Endothelial cell of umbilical vein (primary cell): ENCODE data around the gene CA6. TPM values are rescaled to one million over a fixed set of nuclear protein-coding genes. Genes with fewer than 3 reads are reported as not detected.
"Not testable (repeated sequence)": the region's sequence is repeated elsewhere in the genome, so short reads cannot be mapped to it uniquely, and the experiment has no call there.

Experiments
- BruUV-seq: library from RNA; stranded (reverse); fragments of 400-500 nt; replicated peaks from 2 replicates; lab custom pipeline; 2021; lab: Mats Ljungman, UMichigan
- CTCF ChIA-PET: fragments of 300-600, 350-600 bp; sonication (Branson Sonifier 250); formaldehyde crosslinking; loops from one replicate; lab custom pipeline; 2021; ENCODE audit warnings: antibody characterized with exemption, inconsistent platforms; lab: Charles Lee
- POLR2A ChIA-PET: fragments of 300-600, 350-600 bp; sonication (Branson Sonifier 250); formaldehyde crosslinking; loops from one replicate; lab custom pipeline; 2021; ENCODE audit warnings: antibody characterized with exemption, inconsistent platforms; lab: Charles Lee
- DNase-seq: peaks from one replicate; pipeline ENCODE4 v3.0.0-alpha.2; 2011; ENCODE audit warnings: low read depth, low spot score
- FAIRE-seq: peaks from 2 replicates; lab custom pipeline; 2011; peaks lifted over from hg19 to GRCh38; lab: Jason Lieb, UNC
- H2AFZ ChIP-seq: 2 replicates; pipeline ENCODE4 v1.6.0; 2012; ENCODE audit warnings: low read depth, low read length, control low read depth, inconsistent platforms
- H3K27ac ChIP-seq: 2 replicates; pipeline ENCODE4 v1.5.1; 2011; ENCODE audit warnings: low read depth, mild to moderate bottlenecking, control low read depth, low read length, moderate library complexity; ENCODE audit not compliant: insufficient read depth
- H3K27me3 ChIP-seq, 2 experiments: 2 replicates each; pipeline versions ENCODE4 v1.6.0 to v1.6.1; 2011; ENCODE audit warnings: low read length in 2 of 2, mixed read lengths in 1 of 2; ENCODE audit not compliant: control insufficient read depth in 2 of 2, insufficient read depth in 2 of 2
- H3K36me3 ChIP-seq, 2 experiments: 2 replicates in 1 of 2; 3 replicates in 1 of 2; pipeline ENCODE4 v1.5.1; 2011; ENCODE audit warnings: low read length in 2 of 2, mild to moderate bottlenecking in 1 of 2, moderate library complexity in 1 of 2; ENCODE audit not compliant: control insufficient read depth in 2 of 2, insufficient read depth in 2 of 2; ENCODE audit errors: extremely low read depth in 1 of 2
- H3K4me1 ChIP-seq: 3 replicates; pipeline ENCODE4 v1.5.1; 2011; ENCODE audit warnings: mild to moderate bottlenecking, low read length; ENCODE audit not compliant: control insufficient read depth, insufficient read depth; ENCODE audit errors: extremely low read depth
- H3K4me2 ChIP-seq: 2 replicates; pipeline ENCODE4 v1.6.1; 2011; ENCODE audit warnings: low read length, control low read depth, mixed read lengths; ENCODE audit not compliant: insufficient read depth
- H3K4me3 ChIP-seq, 3 experiments: fragments of 200-600 bp in 1 of 3; sonication (generic), shearing (Covaris generic) in 1 of 3; replicated peaks in 1 of 3; 2 replicates each; pipeline ENCODE4 v1.5.1; 2011 to 2016; ENCODE audit warnings: control low read depth in 3 of 3, low read length in 3 of 3, mild to moderate bottlenecking in 2 of 3, inconsistent platforms in 1 of 3, low read depth in 1 of 3, moderate library complexity in 1 of 3; ENCODE audit not compliant: insufficient read depth in 1 of 3
- H3K79me2 ChIP-seq: 2 replicates; pipeline ENCODE4 v1.6.0; 2012; ENCODE audit warnings: low read length, inconsistent platforms; ENCODE audit not compliant: control insufficient read depth, insufficient read depth
- H3K9ac ChIP-seq: replicated peaks from 2 replicates; pipeline ENCODE3; 2011; ENCODE audit warnings: low read length, control low read depth; ENCODE audit not compliant: insufficient read depth; ENCODE audit errors: extremely low read depth
- H3K9me1 ChIP-seq: replicated peaks from 3 replicates; pipeline ENCODE4 v1.6.0; 2011; ENCODE audit warnings: mild to moderate bottlenecking, low read length; ENCODE audit not compliant: control insufficient read depth, insufficient read depth; ENCODE audit errors: extremely low read depth
- H3K9me3 ChIP-seq: replicated peaks from 2 replicates; pipeline ENCODE4 v1.5.1; 2012; ENCODE audit warnings: low read length, inconsistent platforms; ENCODE audit not compliant: control insufficient read depth, insufficient read depth
- H4K20me1 ChIP-seq: replicated peaks from 2 replicates; pipeline ENCODE3; 2011; ENCODE audit warnings: mild to moderate bottlenecking, low read length; ENCODE audit not compliant: control insufficient read depth, insufficient read depth; ENCODE audit errors: extremely low read depth
- dilution Hi-C: fragments of 300-500 bp; cut with MboI; formaldehyde crosslinking; loops from one replicate; pipeline ENCODE4 v1.15.0; 2019; ENCODE audit warnings: low sequenced_read_pairs; ENCODE audit not compliant: extremely low pct_ligation_motif_present
- intact Hi-C: fragments of 100-400 bp; cut with micrococcal nuclease; formaldehyde crosslinking; loops from one replicate; pipeline ENCODE4 v1.10.0; 2022
- polyA plus RNA-seq, 4 experiments: library from polyadenylated mRNA; depleted of rRNA in 3 of 4; stranded (reverse) in 3 of 4; unstranded in 1 of 4; fragments of >200 nt; gene quantifications; 2 replicates each; pipeline versions ENCODE4 v1.2.1 to v1.2.3, GENCODE V29; 2011 to 2012; ENCODE audit warnings: missing spikeins in 1 of 4
- total RNA-seq: library from RNA; stranded (reverse); gene quantifications from 2 replicates; pipeline ENCODE4 v1.2.3, GENCODE V29; 2021

Gene CA6
- total and polyA plus RNA-seq, 2 donors (not counting 3 experiments of a cell fraction or from before 2014, with no cell fraction given), result not detected

- BruUV-seq, DNase-seq, dilution Hi-C loops, H3K4me2 ChIP-seq, FAIRE-seq, POLR2A ChIA-PET, H3K9me1 ChIP-seq, H3K4me3 ChIP-seq, H3K9me3 ChIP-seq, H3K27me3 ChIP-seq, H4K20me1 ChIP-seq, H3K79me2 ChIP-seq, H3K36me3 ChIP-seq, H3K27ac ChIP-seq, intact Hi-C loops, H3K9ac ChIP-seq, H3K4me1 ChIP-seq, H2AFZ ChIP-seq: not testable (repeated sequence)
- CTCF ChIA-PET, result interaction anchor here (2.1 kb wide), 1 partner anchor 17 kb away, joined by 5 read pairs; no protein-coding TSS in a partner anchor
Observed at GRCh38 chr1:8897505-8897904, 48.2 kb upstream of the CA6 start.

DNA sequence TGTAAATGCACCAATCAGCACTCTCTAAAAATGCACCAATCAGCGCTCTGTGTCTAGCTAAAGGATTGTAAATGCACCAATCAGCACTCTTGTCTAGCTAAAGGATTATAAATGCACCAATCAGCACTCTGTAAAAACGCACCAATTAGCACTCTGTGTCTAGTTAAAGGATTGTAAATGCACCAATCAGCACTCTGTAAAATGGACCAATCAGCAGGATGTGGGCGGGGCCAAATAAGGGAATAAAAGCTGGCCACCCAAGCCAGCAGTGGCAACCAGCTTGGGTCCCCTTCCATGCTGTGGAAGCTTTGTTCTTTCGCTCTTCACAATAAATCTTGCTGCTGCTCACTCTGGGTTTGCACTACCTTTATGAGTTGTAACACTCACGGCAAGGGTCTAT lies 47.2 kb upstream of the CA6 start:
- H3K9ac ChIP-seq, dilution Hi-C loops, BruUV-seq, H3K9me3 ChIP-seq, H2AFZ ChIP-seq, intact Hi-C loops, H3K79me2 ChIP-seq, H4K20me1 ChIP-seq, H3K4me3 ChIP-seq, H3K27ac ChIP-seq, DNase-seq, FAIRE-seq, H3K27me3 ChIP-seq, H3K4me1 ChIP-seq, POLR2A ChIA-PET, H3K36me3 ChIP-seq, H3K9me1 ChIP-seq, H3K4me2 ChIP-seq: not testable (repeated sequence)
- CTCF ChIA-PET, result interaction anchor here (2.1 to 2.3 kb wide), 2 partner anchors 18 to 107 kb away, joined by 5 to 10 read pairs; no protein-coding TSS in a partner anchor
